Psoas muscle (tissue), 8 donors: Measurements from ENCODE around the gene CDKN1A. TPM values are rescaled to one million over a fixed set of nuclear protein-coding genes. Genes with fewer than 3 reads are reported as not detected.

ENCODE experiments used
- ATAC-seq, 4 donors: fragments of 200-7000 bp; cut with Tn5 transposase; one replicate each; pipeline ENCODE4 v1.9.1; 2020; ENCODE audit warnings: moderate library complexity in 3 of 4, mild to moderate bottlenecking in 2 of 4
- DNase-seq, 2 donors: peaks; one replicate each; pipeline ENCODE4 v3.0.0-alpha.2; 2020
- H3K27ac ChIP-seq: fragments of 200-600 bp; one replicate; pipeline ENCODE4 v1.8.0; 2022
- H3K27me3 ChIP-seq, 3 donors: fragments of 200-600 bp in 1 of 3; one replicate each; pipeline versions ENCODE4 v1.6.1 to v1.8.0; 2013 to 2022; ENCODE audit warnings: low read length in 2 of 3, mild to moderate bottlenecking in 2 of 3, moderate library complexity in 1 of 3; ENCODE audit not compliant: insufficient read depth in 3 of 3
- H3K36me3 ChIP-seq, 2 donors: fragments of 200-600 bp in 1 of 2; one replicate each; pipeline versions ENCODE4 v1.6.1 to v1.8.0; 2013 to 2022; ENCODE audit warnings: low read depth in 1 of 2, mild to moderate bottlenecking in 1 of 2, moderate library complexity in 1 of 2; ENCODE audit not compliant: insufficient read depth in 1 of 2
- H3K4me1 ChIP-seq: fragments of 200-600 bp; one replicate; pipeline ENCODE4 v1.8.0; 2022
- H3K4me3 ChIP-seq: fragments of 200-600 bp; one replicate; pipeline ENCODE4 v1.8.0; 2022; ENCODE audit warnings: mild to moderate bottlenecking
- H3K9me3 ChIP-seq: fragments of 200-600 bp; one replicate; pipeline ENCODE4 v1.8.0; 2022
- CTCF ChIP-seq: fragments of 200-600 bp; IDR thresholded peaks from one replicate; pipeline ENCODE4 v1.8.0; 2022; ENCODE audit warnings: antibody characterized with exemption
- WGBS, 3 donors: extraction: QIAGEN DNeasy Blood & Tissue Kit; methylation state at CpG; one replicate each; pipeline versions ENCODE4 v1.1.6 to v1.1.7; 2013; 5-methylcytosine and 5-hydroxymethylcytosine counted together
- intact Hi-C, 2 donors: fragments of 100-400 bp; cut with DNase I; formaldehyde crosslinking; loops; one replicate each; pipeline versions ENCODE4 v1.11.0 to v1.14.2; 2022
- polyA plus RNA-seq, 3 donors: library from polyadenylated mRNA; stranded (reverse); fragments of 200-250 nt; gene quantifications; one replicate each; pipeline ENCODE4 v1.2.3, GENCODE V29; 2013
- total RNA-seq, 4 donors: library from RNA; stranded (reverse); fragmentation: NEBNext Ultra II Directional in 2 of 4; extraction: Animal tissue kit (Norgen Biotek cat#: 25700) in 2 of 4; gene quantifications; one replicate each; pipeline versions ENCODE4 v1.2.1 to v1.2.4, GENCODE V29; 2021 to 2023
- donor health status: healthy with polysubstance abuse.
- donor health status: DM: no; HTN: no; CAD: no; lungs with moderate emphysema.
- donor health status: Bipolar disorder and iron deficiency.
- donor health status: healthy.
- donor health status: DM: yes; HTN: yes; CAD: no.
- donor health status: DM: no; HTN: no; CAD: no.
- donor health status: DM: no; HTN: no; CAD: no.
- donor health status: DM: yes; HTN: yes; CAD: no.

Gene CDKN1A
- total and polyA plus RNA-seq, 7 donors = 39.2 to 666 (median 159) TPM

DNA sequence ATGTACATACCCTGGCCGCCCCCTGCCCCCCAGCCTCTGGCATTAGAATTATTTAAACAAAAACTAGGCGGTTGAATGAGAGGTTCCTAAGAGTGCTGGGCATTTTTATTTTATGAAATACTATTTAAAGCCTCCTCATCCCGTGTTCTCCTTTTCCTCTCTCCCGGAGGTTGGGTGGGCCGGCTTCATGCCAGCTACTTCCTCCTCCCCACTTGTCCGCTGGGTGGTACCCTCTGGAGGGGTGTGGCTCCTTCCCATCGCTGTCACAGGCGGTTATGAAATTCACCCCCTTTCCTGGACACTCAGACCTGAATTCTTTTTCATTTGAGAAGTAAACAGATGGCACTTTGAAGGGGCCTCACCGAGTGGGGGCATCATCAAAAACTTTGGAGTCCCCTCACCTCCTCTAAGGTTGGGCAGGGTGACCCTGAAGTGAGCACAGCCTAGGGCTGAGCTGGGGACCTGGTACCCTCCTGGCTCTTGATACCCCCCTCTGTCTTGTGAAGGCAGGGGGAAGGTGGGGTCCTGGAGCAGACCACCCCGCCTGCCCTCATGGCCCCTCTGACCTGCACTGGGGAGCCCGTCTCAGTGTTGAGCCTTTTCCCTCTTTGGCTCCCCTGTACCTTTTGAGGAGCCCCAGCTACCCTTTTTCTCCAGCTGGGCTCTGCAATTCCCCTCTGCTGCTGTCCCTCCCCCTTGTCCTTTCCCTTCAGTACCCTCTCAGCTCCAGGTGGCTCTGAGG is 7.6 kb downstream of the CDKN1A start:
- 68 to 79% (median 76%) methylated on average over 11 of the region's 11 CpGs for WGBS, 3 donors
- Histone ChIP-seq H3K4me1 (peaks cover 24% of the 10 kb centered on the region), H3K36me3 (peaks cover 3 to 60% of the 10 kb centered on the region in 2 donors), H3K9me3 (no peaks in the 10 kb centered on the region), H3K27me3 (no peaks in the 10 kb centered on the region), H3K27ac (no peak overlapping the region), H3K4me3 (no peak overlapping the region)
- TF ChIP-seq CTCF = no peak
- DNase-seq (peak; percentile 41 to 66), ATAC-seq (no peak)
- intact Hi-C loops = loop anchor here in 1 of 2 donors (10.0 kb wide), 1 partner anchor 241 kb away; the partner anchor contains the start of genes KCTD20 and PXT1

DNA sequence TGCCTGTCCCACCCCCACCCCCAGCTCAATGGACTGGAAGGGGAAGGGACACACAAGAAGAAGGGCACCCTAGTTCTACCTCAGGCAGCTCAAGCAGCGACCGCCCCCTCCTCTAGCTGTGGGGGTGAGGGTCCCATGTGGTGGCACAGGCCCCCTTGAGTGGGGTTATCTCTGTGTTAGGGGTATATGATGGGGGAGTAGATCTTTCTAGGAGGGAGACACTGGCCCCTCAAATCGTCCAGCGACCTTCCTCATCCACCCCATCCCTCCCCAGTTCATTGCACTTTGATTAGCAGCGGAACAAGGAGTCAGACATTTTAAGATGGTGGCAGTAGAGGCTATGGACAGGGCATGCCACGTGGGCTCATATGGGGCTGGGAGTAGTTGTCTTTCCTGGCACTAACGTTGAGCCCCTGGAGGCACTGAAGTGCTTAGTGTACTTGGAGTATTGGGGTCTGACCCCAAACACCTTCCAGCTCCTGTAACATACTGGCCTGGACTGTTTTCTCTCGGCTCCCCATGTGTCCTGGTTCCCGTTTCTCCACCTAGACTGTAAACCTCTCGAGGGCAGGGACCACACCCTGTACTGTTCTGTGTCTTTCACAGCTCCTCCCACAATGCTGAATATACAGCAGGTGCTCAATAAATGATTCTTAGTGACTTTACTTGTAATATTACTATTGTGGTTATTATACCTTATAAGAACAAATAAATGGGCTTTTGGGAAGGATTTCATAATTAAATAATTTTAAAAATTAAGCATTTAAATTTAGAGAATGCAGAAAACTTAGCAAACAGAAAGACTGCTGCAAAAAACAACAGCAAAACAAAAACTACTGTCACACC is 8.4 kb downstream of the CDKN1A start:
- Histone ChIP-seq H3K4me1 (peaks cover 19% of the 10 kb centered on the region), H3K36me3 (peaks cover 3 to 57% of the 10 kb centered on the region in 2 donors), H3K4me3 (no peak overlapping the region), H3K9me3 (no peaks in the 10 kb centered on the region), H3K27me3 (no peaks in the 10 kb centered on the region), H3K27ac (peak overlapping the region; percentile 18)
- ATAC-seq (no peak), DNase-seq (peak in 1 of 2 donors; percentile 43)
- intact Hi-C loops = loop anchor here in 1 of 2 donors (10.0 kb wide), 1 partner anchor 242 kb away; the partner anchor contains the start of genes KCTD20 and PXT1
- TF ChIP-seq CTCF = no peak
- WGBS, 3 donors = 93 to 94% (median 93%) methylated on average over 10 of the region's 10 CpGs

- TF ChIP-seq CTCF = no peak
- ATAC-seq (peak; percentile 7 to 21 (median 9)), DNase-seq (peak in 1 of 2 donors; percentile 43)
- peaks cover 3 to 44% of the 10 kb centered on the region in 2 donors for H3K36me3 ChIP-seq
- intact Hi-C loops = loop anchor here in 1 of 2 donors (10.0 kb wide), 1 partner anchor 243 kb away; the partner anchor contains the start of genes KCTD20 and PXT1
- no peaks in the 10 kb centered on the region for H3K9me3 ChIP-seq
- no peak overlapping the region for H3K4me3 ChIP-seq
- peaks cover 19% of the 10 kb centered on the region for H3K4me1 ChIP-seq
- 90 to 94% (median 91%) methylated on average over 6 of the region's 6 CpGs for WGBS, 3 donors
- H3K27me3 ChIP-seq = no peaks in the 10 kb centered on the region
- peak overlapping the region; percentile 17 for H3K27ac ChIP-seq
These were observed 9.7 kb downstream of the CDKN1A start for GRCh38 chr6:36688063-36688738.

DNA sequence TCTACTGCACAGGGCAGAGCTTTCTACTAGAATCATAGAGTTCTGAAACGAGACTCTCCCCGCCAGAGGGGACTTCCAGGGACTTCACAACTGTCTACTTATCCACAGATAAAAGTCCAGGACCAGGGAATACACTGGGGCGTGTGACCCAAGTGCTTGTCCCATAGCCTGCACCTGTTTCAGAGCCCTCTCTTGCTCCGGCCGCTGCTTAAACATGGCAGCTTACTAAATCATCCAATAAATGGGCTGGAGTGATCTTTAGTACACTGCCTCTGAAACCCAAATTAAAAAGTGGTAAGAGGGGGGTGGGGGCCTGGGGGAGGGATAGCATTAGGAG is 10.2 kb downstream of the CDKN1A start:
- H3K4me1 ChIP-seq = peaks cover 14% of the 10 kb centered on the region
- peaks cover 3 to 39% of the 10 kb centered on the region in 2 donors for H3K36me3 ChIP-seq
- intact Hi-C loops = loop anchor here in 1 of 2 donors (10.0 kb wide), 1 partner anchor 244 kb away; the partner anchor contains the start of genes KCTD20 and PXT1
- no peak for TF ChIP-seq CTCF
- H3K4me3 ChIP-seq = no peak overlapping the region
- ATAC-seq = peak in 3 of 4 donors; percentile 27 to 41 (median 37)
- WGBS, 3 donors = 65 to 81% (median 77%) methylated on average over 5 of the region's 5 CpGs
- peak overlapping the region; percentile 17 for H3K27ac ChIP-seq
- H3K27me3 ChIP-seq = no peaks in the 10 kb centered on the region
- DNase-seq = peak in 1 of 2 donors; percentile 24
- H3K9me3 ChIP-seq = no peaks in the 10 kb centered on the region
